Thyroid gland (tissue), 4 donors: ENCODE results near the gene PELI2. TPM values are rescaled to one million over a fixed set of nuclear protein-coding genes. Genes with fewer than 3 reads are reported as not detected.

Experiments used
- DNase-seq, 2 donors: peaks; one replicate each; pipeline ENCODE4 v3.0.0-alpha.2; 2019
- H3K27ac ChIP-seq, 3 donors: fragments of 200-600 bp; sonication (generic); 1 replicate in 2 of 3; 2 replicates in 1 of 3; pipeline ENCODE4 v1.5.1; 2016 to 2019; ENCODE audit warnings: mild to moderate bottlenecking in 1 of 3, moderate library complexity in 1 of 3
- H3K27me3 ChIP-seq: fragments of 200-600 bp; sonication (generic); one replicate; pipeline ENCODE4 v1.5.1; 2019
- H3K36me3 ChIP-seq, 2 donors: fragments of 200-600 bp; sonication (generic); one replicate each; pipeline ENCODE4 v1.5.1; 2016 to 2019
- H3K4me1 ChIP-seq, 2 donors: fragments of 200-600 bp; sonication (generic); one replicate each; pipeline ENCODE4 v1.5.1; 2017 to 2019
- H3K4me3 ChIP-seq, 3 donors: fragments of 200-600 bp; sonication (generic); replicated peaks in 1 of 3; 1 replicate in 2 of 3; 2 replicates in 1 of 3; pipeline ENCODE4 v1.5.1; 2016; ENCODE audit warnings: mild to moderate bottlenecking in 1 of 3
- H3K9me3 ChIP-seq: fragments of 200-600 bp; sonication (generic); one replicate; pipeline ENCODE4 v1.5.1; 2017
- POLR2A ChIP-seq, 2 donors: fragments of 450-650 bp; IDR thresholded peaks; one replicate each; pipeline ENCODE4 v1.6.1; 2017; ENCODE audit warnings: antibody characterized with exemption in 2 of 2, mild to moderate bottlenecking in 2 of 2, moderate library complexity in 1 of 2
- WGBS, 2 donors: methylation state at CpG; one replicate each; pipeline ENCODE4 v1.1.5; 2017; 5-methylcytosine and 5-hydroxymethylcytosine counted together
- intact Hi-C: fragments of 100-400 bp; cut with DNase I; formaldehyde crosslinking; loops from one replicate; pipeline ENCODE4 v1.15.1; 2023
- total RNA-seq, 4 donors: library from RNA; depleted of rRNA; stranded (reverse); fragments of >200 nt; gene quantifications; one replicate each; pipeline ENCODE4 v1.2.3, GENCODE V29; 2016
- TF ChIP-seq, protein P1 (sequence below), 6 experiments: fragments of 200-600 bp in 3 of 6; fragments of 450-650 bp in 3 of 6; sonication (generic) in 3 of 6; IDR thresholded peaks; one replicate each; pipeline ENCODE4 v1.5.1; 2016 to 2019; ENCODE audit warnings: antibody characterized with exemption in 6 of 6, mild to moderate bottlenecking in 2 of 6, inconsistent platforms in 1 of 6, moderate library complexity in 1 of 6

PELI2 gene
- total RNA-seq, 4 donors from 2014 or later: 10.8 to 17.6 (median 13.6) TPM

DNA sequence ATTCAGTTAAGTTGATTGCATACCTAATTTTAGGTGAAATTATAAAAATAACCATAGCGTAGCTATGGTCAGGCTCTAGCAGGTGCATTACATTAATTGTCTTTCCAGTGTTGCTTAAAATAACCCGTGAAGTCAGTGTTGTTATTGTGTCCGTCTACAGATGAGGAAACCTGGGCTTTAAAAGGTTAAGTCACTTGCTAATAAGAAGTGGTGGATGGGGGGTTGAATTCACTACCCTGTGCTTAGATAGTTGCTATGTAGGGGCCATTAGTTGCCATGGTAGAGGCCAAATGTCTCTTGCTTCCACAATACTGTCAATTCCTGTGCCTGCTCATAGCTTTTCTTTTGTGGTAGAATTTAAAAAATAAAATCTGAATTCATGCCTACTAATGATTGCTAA is 174.8 kb downstream of the PELI2 start:
- DNase-seq: no peak
- H3K9me3 ChIP-seq: no peaks in the 10 kb centered on the region
- WGBS, 2 donors: 92% methylated on average over 3 of the region's 3 CpGs
- no peaks in the 10 kb centered on the region for H3K4me1 ChIP-seq
- H3K4me3 ChIP-seq: no peak overlapping the region
- intact Hi-C loops: no loop called here
- H3K36me3 ChIP-seq: peaks cover 0 to 3% of the 10 kb centered on the region in 2 donors
- TF ChIP-seq, protein P1, sequence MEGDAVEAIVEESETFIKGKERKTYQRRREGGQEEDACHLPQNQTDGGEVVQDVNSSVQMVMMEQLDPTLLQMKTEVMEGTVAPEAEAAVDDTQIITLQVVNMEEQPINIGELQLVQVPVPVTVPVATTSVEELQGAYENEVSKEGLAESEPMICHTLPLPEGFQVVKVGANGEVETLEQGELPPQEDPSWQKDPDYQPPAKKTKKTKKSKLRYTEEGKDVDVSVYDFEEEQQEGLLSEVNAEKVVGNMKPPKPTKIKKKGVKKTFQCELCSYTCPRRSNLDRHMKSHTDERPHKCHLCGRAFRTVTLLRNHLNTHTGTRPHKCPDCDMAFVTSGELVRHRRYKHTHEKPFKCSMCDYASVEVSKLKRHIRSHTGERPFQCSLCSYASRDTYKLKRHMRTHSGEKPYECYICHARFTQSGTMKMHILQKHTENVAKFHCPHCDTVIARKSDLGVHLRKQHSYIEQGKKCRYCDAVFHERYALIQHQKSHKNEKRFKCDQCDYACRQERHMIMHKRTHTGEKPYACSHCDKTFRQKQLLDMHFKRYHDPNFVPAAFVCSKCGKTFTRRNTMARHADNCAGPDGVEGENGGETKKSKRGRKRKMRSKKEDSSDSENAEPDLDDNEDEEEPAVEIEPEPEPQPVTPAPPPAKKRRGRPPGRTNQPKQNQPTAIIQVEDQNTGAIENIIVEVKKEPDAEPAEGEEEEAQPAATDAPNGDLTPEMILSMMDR (IDR thresholded peaks at IDR 0.05): no peak
- TF ChIP-seq POLR2A (IDR thresholded peaks at IDR 0.05): no peak
- H3K27me3 ChIP-seq: no peaks in the 10 kb centered on the region
- no peak overlapping the region for H3K27ac ChIP-seq

DNA sequence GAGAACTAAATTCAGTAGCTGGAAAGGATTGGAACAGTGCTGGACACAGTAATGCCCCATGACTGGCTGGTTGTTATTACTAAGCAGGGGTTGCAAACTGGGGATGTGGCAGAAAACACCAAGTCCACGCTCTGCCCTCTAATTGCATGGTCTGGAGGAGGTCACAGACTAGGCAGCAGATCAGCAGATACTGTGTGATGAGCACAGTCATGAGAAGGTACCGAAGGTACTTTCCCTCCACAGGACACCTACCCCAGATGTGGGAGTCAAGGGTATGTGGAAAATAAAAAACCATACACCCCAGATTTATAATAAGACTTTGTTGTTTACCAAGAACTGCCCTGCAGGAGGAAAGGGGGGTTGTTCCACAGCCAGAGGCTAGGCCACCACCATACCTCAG is 175.3 kb downstream of the PELI2 start:
- Histone ChIP-seq H3K27ac (no peak overlapping the region), H3K36me3 (peaks cover 0 to 3% of the 10 kb centered on the region in 2 donors), H3K4me1 (no peaks in the 10 kb centered on the region), H3K9me3 (no peaks in the 10 kb centered on the region), H3K27me3 (no peaks in the 10 kb centered on the region), H3K4me3 (no peak overlapping the region)
- no peak for TF ChIP-seq POLR2A (IDR thresholded peaks at IDR 0.05)
- TF ChIP-seq, protein P1 (IDR thresholded peaks at IDR 0.05): no peak
- WGBS, 2 donors: 82 to 93% methylated on average over 2 of the region's 2 CpGs
- DNase-seq: no peak
- intact Hi-C loops: no loop called here

DNA sequence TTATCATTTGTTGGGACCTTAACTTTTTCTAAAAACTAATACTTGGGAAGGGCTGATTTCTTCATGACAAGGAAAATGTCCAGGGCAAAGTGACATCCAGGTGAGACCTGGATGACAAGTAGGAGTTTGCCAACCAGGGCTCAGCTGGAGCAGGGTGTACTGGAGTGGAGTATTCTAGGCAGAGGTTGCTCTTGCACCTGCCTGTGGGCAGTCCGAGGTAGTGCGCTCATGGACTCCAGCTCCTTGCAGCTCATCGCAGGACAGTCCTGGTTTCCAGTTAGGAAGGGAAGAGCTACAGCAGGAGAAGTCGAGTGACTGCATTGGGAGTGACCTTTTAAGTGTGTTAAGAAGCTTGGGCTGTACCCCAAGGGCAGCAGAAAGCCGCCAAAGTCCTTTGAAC is 175.9 kb downstream of the PELI2 start:
- WGBS, 2 donors: 90% methylated on average over 5 of the region's 5 CpGs
- Histone ChIP-seq H3K27ac (no peak overlapping the region), H3K9me3 (no peaks in the 10 kb centered on the region), H3K4me3 (no peak overlapping the region), H3K27me3 (no peaks in the 10 kb centered on the region), H3K36me3 (peaks cover 0 to under 1% of the 10 kb centered on the region in 2 donors), H3K4me1 (no peaks in the 10 kb centered on the region)
- intact Hi-C loops: no loop called here
- TF ChIP-seq, protein P1 (IDR thresholded peaks at IDR 0.05): no peak
- no peak for TF ChIP-seq POLR2A (IDR thresholded peaks at IDR 0.05)
- DNase-seq: no peak

DNA sequence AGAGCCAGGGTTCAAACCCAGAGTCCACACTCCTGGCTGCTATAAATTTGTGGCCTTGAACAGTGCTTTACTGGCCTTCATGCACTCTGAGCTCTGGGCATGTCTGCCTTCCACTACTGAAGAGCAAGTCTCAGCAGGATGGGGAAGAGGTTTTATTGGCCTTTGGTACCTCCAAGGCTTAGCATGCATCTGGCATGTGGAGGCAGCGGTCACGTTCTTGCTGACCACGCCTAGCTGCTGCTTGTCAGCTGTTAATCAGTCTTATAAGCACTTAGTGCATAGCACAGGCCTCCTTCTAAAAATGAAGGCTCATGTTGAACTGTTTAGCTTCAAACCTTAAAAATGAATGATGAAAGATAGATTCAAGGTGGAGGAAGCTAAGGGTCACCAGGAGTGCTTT is 177.5 kb downstream of the PELI2 start:
- TF ChIP-seq, protein P1 (IDR thresholded peaks at IDR 0.05): no peak
- TF ChIP-seq POLR2A (IDR thresholded peaks at IDR 0.05): no peak
- no peaks in the 10 kb centered on the region for H3K36me3 ChIP-seq
- WGBS, 2 donors: 96 to 100% methylated on average over 3 of the region's 3 CpGs
- H3K4me1 ChIP-seq: peaks cover 0 to 6% of the 10 kb centered on the region in 2 donors
- intact Hi-C loops: no loop called here
- H3K9me3 ChIP-seq: no peaks in the 10 kb centered on the region
- no peak overlapping the region for H3K4me3 ChIP-seq
- H3K27ac ChIP-seq: no peak overlapping the region
- DNase-seq: no peak
- no peaks in the 10 kb centered on the region for H3K27me3 ChIP-seq

DNA sequence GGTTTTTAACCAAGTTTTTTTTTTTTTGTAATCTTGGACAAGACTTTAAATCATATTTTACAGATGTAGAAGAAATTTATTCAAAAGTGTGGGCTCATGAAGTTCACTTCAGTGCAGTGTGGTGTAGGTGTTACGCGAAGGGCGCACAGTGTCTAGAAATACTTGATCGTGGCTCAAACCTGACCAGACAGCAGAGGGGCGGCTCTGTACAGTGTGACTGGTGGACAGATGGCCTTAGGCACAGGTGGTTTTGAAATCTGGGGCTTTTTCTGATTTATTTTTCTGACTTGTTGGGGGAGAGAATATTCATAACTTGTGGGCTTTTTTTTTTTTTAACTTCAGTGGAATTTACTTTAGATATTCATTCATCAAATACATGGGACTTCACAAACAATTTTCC is 179.2 kb downstream of the PELI2 start:
- 97 to 98% methylated on average over 5 of the region's 5 CpGs for WGBS, 2 donors
- intact Hi-C loops: no loop called here

More for the DNA sequence above, 179.2 kb downstream of the PELI2 start:
- DNase-seq: no peak
- Histone ChIP-seq H3K27me3 (no peaks in the 10 kb centered on the region), H3K27ac (no peak overlapping the region), H3K4me3 (no peak overlapping the region), H3K36me3 (no peaks in the 10 kb centered on the region), H3K9me3 (no peaks in the 10 kb centered on the region), H3K4me1 (peaks cover 0 to 6% of the 10 kb centered on the region in 2 donors)
- TF ChIP-seq, protein P1 (IDR thresholded peaks at IDR 0.05): no peak
- no peak for TF ChIP-seq POLR2A (IDR thresholded peaks at IDR 0.05)
